GDM1 (cell line): Measurements from ENCODE around the gene GRB10.

Source experiments
- DNase-seq: peaks from one replicate; lab custom pipeline; 2025; lab: John Stamatoyannopoulos, UW

GRB10 gene

GRCh38 chr7:50688226-50688590 is 94.5 kb downstream of the GRB10 start:
- DNase-seq = no peak

GRCh38 chr7:50687575-50688225 is 95.0 kb downstream of the GRB10 start:
- DNase-seq = no peak

- DNase-seq = no peak
Measured at GRCh38 chr7:50687096-50687495, 95.6 kb downstream of the GRB10 start.

GRCh38 chr7:50685135-50686065 is 97.3 kb downstream of the GRB10 start:
- no peak for DNase-seq

- no peak for DNase-seq
Measured at GRCh38 chr7:50684713-50685075, 98.0 kb downstream of the GRB10 start.

- no peak for DNase-seq
Measured at GRCh38 chr7:50684011-50684712, 98.5 kb downstream of the GRB10 start.

GRCh38 chr7:50682573-50682972 is 100.1 kb downstream of the GRB10 start:
- no peak for DNase-seq

- DNase-seq = no peak
Measured at GRCh38 chr7:50682079-50682478, 100.6 kb downstream of the GRB10 start.

- DNase-seq = no peak
Measured at GRCh38 chr7:50681432-50682045, 101.2 kb downstream of the GRB10 start.

GRCh38 chr7:50679218-50680007 is 103.3 kb downstream of the GRB10 start:
- DNase-seq = no peak

- DNase-seq = no peak
Measured at GRCh38 chr7:50678586-50678985, 104.1 kb downstream of the GRB10 start.

- no peak for DNase-seq
Measured at GRCh38 chr7:50677638-50677996, 105.1 kb downstream of the GRB10 start.

- no peak for DNase-seq
Measured at GRCh38 chr7:50676740-50677637, 105.7 kb downstream of the GRB10 start.

GRCh38 chr7:50676079-50676478 is 106.6 kb downstream of the GRB10 start:
- no peak for DNase-seq

GRCh38 chr7:50674896-50675835 is 107.5 kb downstream of the GRB10 start:
- DNase-seq = no peak

- DNase-seq = no peak
Measured at GRCh38 chr7:50674299-50674698, 108.4 kb downstream of the GRB10 start.

- DNase-seq = no peak
Measured at GRCh38 chr7:50673096-50673495, 109.6 kb downstream of the GRB10 start.

GRCh38 chr7:50672045-50672444 is 110.7 kb downstream of the GRB10 start:
- no peak for DNase-seq

- no peak for DNase-seq
Measured at GRCh38 chr7:50671386-50671785, 111.3 kb downstream of the GRB10 start.

- DNase-seq = no peak
Measured at GRCh38 chr7:50669890-50670289, 112.8 kb downstream of the GRB10 start.
